ENCODE measurements around the gene IPMK.

DNA sequence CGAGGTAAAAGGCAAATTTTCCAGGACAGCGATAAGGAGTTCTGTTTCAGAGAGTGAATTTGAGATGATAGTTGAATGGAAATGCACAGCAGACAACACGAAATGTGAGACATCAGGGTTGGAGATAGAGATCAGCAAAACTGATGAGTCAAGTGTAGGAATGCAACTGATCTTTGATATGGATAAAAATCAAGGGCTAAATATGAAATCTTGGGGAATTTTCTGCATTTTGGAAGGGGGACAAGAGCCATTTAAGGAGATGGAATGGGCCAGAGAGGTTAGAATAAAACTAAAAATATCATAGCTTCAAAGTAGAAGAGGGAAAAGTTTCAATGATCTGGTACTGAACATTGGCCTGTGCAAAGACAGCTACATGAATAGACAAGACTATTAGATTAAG, 12.8 kb upstream of the IPMK start:
- TF ChIP-seq EZH2 (IDR thresholded peaks at IDR 0.05; ENCODE audit: low read depth, low read length, severe bottlenecking) (no peak), TEAD4 (IDR thresholded peaks at IDR 0.05; ENCODE audit: low read depth, low read length) (no peak), YY1 (IDR thresholded peaks at IDR 0.05; ENCODE audit: low read depth, low read length) (no peak)
- TF ChIP-seq, protein P1, sequence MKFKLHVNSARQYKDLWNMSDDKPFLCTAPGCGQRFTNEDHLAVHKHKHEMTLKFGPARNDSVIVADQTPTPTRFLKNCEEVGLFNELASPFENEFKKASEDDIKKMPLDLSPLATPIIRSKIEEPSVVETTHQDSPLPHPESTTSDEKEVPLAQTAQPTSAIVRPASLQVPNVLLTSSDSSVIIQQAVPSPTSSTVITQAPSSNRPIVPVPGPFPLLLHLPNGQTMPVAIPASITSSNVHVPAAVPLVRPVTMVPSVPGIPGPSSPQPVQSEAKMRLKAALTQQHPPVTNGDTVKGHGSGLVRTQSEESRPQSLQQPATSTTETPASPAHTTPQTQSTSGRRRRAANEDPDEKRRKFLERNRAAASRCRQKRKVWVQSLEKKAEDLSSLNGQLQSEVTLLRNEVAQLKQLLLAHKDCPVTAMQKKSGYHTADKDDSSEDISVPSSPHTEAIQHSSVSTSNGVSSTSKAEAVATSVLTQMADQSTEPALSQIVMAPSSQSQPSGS (IDR thresholded peaks at IDR 0.05; ENCODE audit: low read length), result no peak

Measured in H1 (cell line).